Loucy (cell line): ENCODE results near the gene ADAT3.

Source experiments
- H2AFZ ChIP-seq: fragments of 200-600 bp; sonication (generic); 2 replicates; pipeline ENCODE4 v1.6.0; 2016; ENCODE audit warnings: antibody characterized with exemption, mild to moderate bottlenecking, low read length, moderate library complexity
- H3F3A ChIP-seq: fragments of 200-600 bp; 2 replicates; pipeline ENCODE4 v1.6.0; 2016; ENCODE audit warnings: antibody characterized with exemption, low read depth, mild to moderate bottlenecking
- H3K27me3 ChIP-seq: fragments of 200-600 bp; sonication (generic); 2 replicates; pipeline ENCODE4 v1.6.1; 2014; ENCODE audit warnings: low read length, mild to moderate bottlenecking; ENCODE audit not compliant: insufficient read depth, poor library complexity, severe bottlenecking
- H3K36me3 ChIP-seq: fragments of 200-600 bp; sonication (generic); 2 replicates; pipeline ENCODE4 v1.6.1; 2016; ENCODE audit warnings: low read length; ENCODE audit not compliant: insufficient read depth
- H3K4me1 ChIP-seq: fragments of 200-600 bp; sonication (generic); 2 replicates; pipeline ENCODE4 v1.5.1; 2014; ENCODE audit warnings: low read length, mild to moderate bottlenecking; ENCODE audit not compliant: insufficient read depth, poor library complexity, severe bottlenecking
- H3K4me2 ChIP-seq: fragments of 200-600 bp; sonication (generic); 2 replicates; pipeline ENCODE4 v1.6.0; 2014; ENCODE audit warnings: antibody characterized with exemption, low read length, low read depth, mild to moderate bottlenecking; ENCODE audit not compliant: poor library complexity, severe bottlenecking
- H3K4me3 ChIP-seq: fragments of 200-600 bp; sonication (generic); 2 replicates; pipeline ENCODE4 v1.5.1; 2014; ENCODE audit warnings: low read length, mild to moderate bottlenecking, mixed read lengths; ENCODE audit not compliant: poor library complexity, severe bottlenecking
- H3K79me2 ChIP-seq: fragments of 200-600 bp; sonication (generic); 2 replicates; pipeline ENCODE4 v1.6.1; 2014; ENCODE audit warnings: low read length; ENCODE audit not compliant: insufficient read depth
- H3K9ac ChIP-seq: fragments of 200-600 bp; sonication (generic); 2 replicates; pipeline ENCODE4 v1.6.0; 2014; ENCODE audit warnings: mild to moderate bottlenecking, low read depth, low read length, moderate library complexity; ENCODE audit not compliant: poor library complexity, severe bottlenecking
- H3K9me2 ChIP-seq: fragments of 200-600 bp; sonication (generic); replicated peaks from 2 replicates; pipeline ENCODE4 v1.6.1; 2016; ENCODE audit warnings: low read depth, low read length, mixed read lengths
- H3K9me3 ChIP-seq: fragments of 200-600 bp; sonication (generic); 2 replicates; pipeline ENCODE4 v1.6.1; 2014; ENCODE audit warnings: mild to moderate bottlenecking, antibody characterized with exemption, low read length, low read depth; ENCODE audit not compliant: insufficient read depth
- H4K20me1 ChIP-seq: fragments of 200-600 bp; sonication (generic); 2 replicates; pipeline ENCODE4 v1.6.0; 2014; ENCODE audit warnings: antibody characterized with exemption, low read length, mild to moderate bottlenecking; ENCODE audit not compliant: insufficient read depth, poor library complexity, severe bottlenecking
- CTCF ChIP-seq: fragments of 200-600 bp; sonication (generic); conservative IDR thresholded peaks from 2 replicates; pipeline ENCODE4 v1.5.1; 2014; ENCODE audit warnings: mild to moderate bottlenecking, antibody characterized with exemption, low read length
- EZH2phosphoT487 ChIP-seq: fragments of 200-600 bp; IDR thresholded peaks from 2 replicates; pipeline ENCODE4 v1.6.1; 2018; ENCODE audit warnings: antibody characterized with exemption, mild to moderate bottlenecking, moderate library complexity, borderline replicate concordance

ADAT3 gene

GRCh38 chr19:1917926-1918325, 12.7 kb downstream of the ADAT3 start:
- Histone ChIP-seq H3K27me3 (no peaks in the 10 kb centered on the region), H3K9me2 (no peaks in the 10 kb centered on the region), H3K4me3 (no peak overlapping the region), H2AFZ (no peak overlapping the region), H3K36me3 (peaks cover 13% of the 10 kb centered on the region; the same call in 1 of the 2 replicates), H3K9ac (no peak overlapping the region), H4K20me1 (no peaks in the 10 kb centered on the region), H3K4me2 (no peak overlapping the region), H3K4me1 (no peaks in the 10 kb centered on the region), H3F3A (no peaks in the 10 kb centered on the region), H3K79me2 (peaks cover 10% of the 10 kb centered on the region; the same call in 1 of the 2 replicates), H3K9me3 (no peaks in the 10 kb centered on the region)
- TF ChIP-seq EZH2phosphoT487: no peak
- TF ChIP-seq CTCF: no peak

- Histone ChIP-seq H3K9me2 (no peaks in the 10 kb centered on the region), H2AFZ (no peak overlapping the region), H3K79me2 (no peaks in the 10 kb centered on the region), H3F3A (no peaks in the 10 kb centered on the region), H3K9ac (no peak overlapping the region), H3K36me3 (peaks cover 4% of the 10 kb centered on the region; the same call in 1 of the 2 replicates), H3K4me3 (no peak overlapping the region), H3K27me3 (no peaks in the 10 kb centered on the region), H4K20me1 (no peaks in the 10 kb centered on the region), H3K4me1 (no peaks in the 10 kb centered on the region), H3K9me3 (no peaks in the 10 kb centered on the region), H3K4me2 (no peak overlapping the region)
- TF ChIP-seq CTCF (no peak), EZH2phosphoT487 (no peak)
Observed at GRCh38 chr19:1918975-1919374, 13.8 kb downstream of the ADAT3 start.

- Histone ChIP-seq H2AFZ (no peak overlapping the region), H3K4me2 (no peak overlapping the region), H3K9me3 (no peaks in the 10 kb centered on the region), H4K20me1 (no peaks in the 10 kb centered on the region), H3K27me3 (no peaks in the 10 kb centered on the region), H3K4me3 (no peak overlapping the region), H3K4me1 (no peaks in the 10 kb centered on the region), H3K36me3 (peaks cover 4% of the 10 kb centered on the region; the same call in 1 of the 2 replicates), H3K79me2 (no peaks in the 10 kb centered on the region), H3F3A (no peaks in the 10 kb centered on the region), H3K9me2 (no peaks in the 10 kb centered on the region), H3K9ac (no peak overlapping the region)
- TF ChIP-seq EZH2phosphoT487 (no peak), CTCF (no peak)
Observed at GRCh38 chr19:1920644-1921043, 15.4 kb downstream of the ADAT3 start.
